Activated B cell treated with CpG ODN at 0.5 μM for 24 hours (primary cell): ENCODE data around the gene HOOK2. TPM values are rescaled to one million over a fixed set of nuclear protein-coding genes. Genes with fewer than 3 reads are reported as not detected.

Experiments
- ATAC-seq: fragments of 200-7000 bp; cut with Tn5 transposase; one replicate; pipeline ENCODE4 v1.10.0; 2021; ENCODE audit warnings: low read depth, mild to moderate bottlenecking, moderate library complexity
- CTCF ChIA-PET: fragments of 350-600 bp; sonication (Branson Sonifier 250); formaldehyde crosslinking; loops from one replicate; lab custom pipeline; 2021; ENCODE audit warnings: antibody characterized with exemption; lab: Charles Lee
- POLR2A ChIA-PET: fragments of 350-600 bp; sonication (Branson Sonifier 250); formaldehyde crosslinking; loops from one replicate; lab custom pipeline; 2021; ENCODE audit warnings: antibody characterized with exemption; lab: Charles Lee
- DNase-seq: peaks from one replicate; pipeline ENCODE4 v3.0.0; 2022
- H3K27ac Mint-ChIP-seq: one replicate; pipeline ENCODE4 v1.8.0; 2020; ENCODE audit warnings: mixed read lengths
- H3K27me3 Mint-ChIP-seq: one replicate; pipeline ENCODE4 v1.8.0; 2021; ENCODE audit warnings: mixed read lengths
- H3K36me3 Mint-ChIP-seq: one replicate; pipeline ENCODE4 v1.8.0; 2021; ENCODE audit warnings: low read depth, mixed read lengths
- H3K4me1 Mint-ChIP-seq: one replicate; pipeline ENCODE4 v1.8.0; 2021; ENCODE audit warnings: mixed read lengths
- H3K4me3 Mint-ChIP-seq: one replicate; pipeline ENCODE4 v1.8.0; 2020; ENCODE audit warnings: mild to moderate bottlenecking, mixed read lengths
- H3K9me3 Mint-ChIP-seq: one replicate; pipeline ENCODE4 v1.8.0; 2020; ENCODE audit warnings: mixed read lengths
- CTCF ChIP-seq: fragments of 200-600 bp; IDR thresholded peaks from one replicate; pipeline ENCODE4 v1.8.0; 2022; ENCODE audit warnings: antibody characterized with exemption, mild to moderate bottlenecking
- intact Hi-C: fragments of 100-400 bp; cut with micrococcal nuclease; formaldehyde crosslinking; loops from one replicate; pipeline ENCODE4 v1.15.1; 2024
- total RNA-seq: library from RNA; stranded (reverse); gene quantifications from 2 replicates; pipeline ENCODE4 v1.2.3, GENCODE V29; 2022

HOOK2 gene
- total RNA-seq, 1 donor from 2014 or later = 21.2 TPM

DNA sequence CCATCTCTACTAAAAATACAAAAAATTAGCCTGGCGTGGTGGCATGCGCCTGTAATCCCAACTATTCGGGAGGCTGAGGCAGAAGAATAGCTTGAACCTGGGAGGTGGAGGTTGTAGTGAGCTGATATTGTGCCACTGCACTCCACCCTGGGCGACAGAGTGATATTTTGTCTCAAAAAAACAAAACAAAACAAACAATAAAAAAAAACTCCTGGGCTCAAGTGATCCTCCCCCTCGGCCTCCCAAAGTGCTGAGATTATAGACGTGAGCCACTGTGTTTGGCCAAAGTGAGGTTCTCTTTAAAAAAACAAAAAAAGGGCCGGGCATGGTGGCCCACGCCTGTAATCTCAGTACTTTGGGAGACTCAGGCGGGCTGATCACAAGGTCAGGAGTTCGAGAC lies 12.1 kb upstream of the HOOK2 start:
- no peak for ATAC-seq
- DNase-seq = no peak
- Mint-ChIP-seq H3K4me1 (peaks cover 39% of the 10 kb centered on the region), H3K4me3 (no peak overlapping the region), H3K36me3 (peaks cover 12% of the 10 kb centered on the region), H3K27ac (peak overlapping the region; percentile 99), H3K27me3 (no peaks in the 10 kb centered on the region), H3K9me3 (no peaks in the 10 kb centered on the region)
- CTCF ChIA-PET = interaction anchor here (1.0 to 4.3 kb wide), 2 partner anchors 10 to 60 kb away, joined by 3 to 43 read pairs; no protein-coding TSS in a partner anchor
- POLR2A ChIA-PET = interaction anchor here (1.3 to 13.2 kb wide), 3 partner anchors 8 to 53 kb away, joined by 3 to 909 read pairs (median 8); partner anchors contain the start of genes HOOK2 and TRIR
- TF ChIP-seq CTCF = no peak
- intact Hi-C loops = no loop called here

GRCh38 chr19:12786952-12787351 lies 11.6 kb upstream of the HOOK2 start:
- intact Hi-C loops = no loop called here
- CTCF ChIA-PET = interaction anchor here (0.7 to 4.3 kb wide), 3 partner anchors 9 to 61 kb away, joined by 3 to 43 read pairs (median 3); no protein-coding TSS in a partner anchor
- peaks cover 12% of the 10 kb centered on the region for H3K36me3 Mint-ChIP-seq
- no peak overlapping the region for H3K4me3 Mint-ChIP-seq
- TF ChIP-seq CTCF = no peak
- H3K4me1 Mint-ChIP-seq = peaks cover 44% of the 10 kb centered on the region
- ATAC-seq (no peak), DNase-seq (no peak)
- H3K27ac Mint-ChIP-seq = no peak overlapping the region
- no peaks in the 10 kb centered on the region for H3K27me3 Mint-ChIP-seq
- POLR2A ChIA-PET = interaction anchor here (1.3 to 13.2 kb wide), 3 partner anchors 9 to 53 kb away, joined by 3 to 909 read pairs (median 8); partner anchors contain the start of genes HOOK2 and TRIR
- no peaks in the 10 kb centered on the region for H3K9me3 Mint-ChIP-seq

- POLR2A ChIA-PET = interaction anchor here (1.5 to 13.2 kb wide), 2 partner anchors 8 to 9 kb away, joined by 8 to 909 read pairs; partner anchors contain the start of gene HOOK2
These were observed 11.0 kb upstream of the HOOK2 start for GRCh38 chr19:12786141-12786870.

DNA sequence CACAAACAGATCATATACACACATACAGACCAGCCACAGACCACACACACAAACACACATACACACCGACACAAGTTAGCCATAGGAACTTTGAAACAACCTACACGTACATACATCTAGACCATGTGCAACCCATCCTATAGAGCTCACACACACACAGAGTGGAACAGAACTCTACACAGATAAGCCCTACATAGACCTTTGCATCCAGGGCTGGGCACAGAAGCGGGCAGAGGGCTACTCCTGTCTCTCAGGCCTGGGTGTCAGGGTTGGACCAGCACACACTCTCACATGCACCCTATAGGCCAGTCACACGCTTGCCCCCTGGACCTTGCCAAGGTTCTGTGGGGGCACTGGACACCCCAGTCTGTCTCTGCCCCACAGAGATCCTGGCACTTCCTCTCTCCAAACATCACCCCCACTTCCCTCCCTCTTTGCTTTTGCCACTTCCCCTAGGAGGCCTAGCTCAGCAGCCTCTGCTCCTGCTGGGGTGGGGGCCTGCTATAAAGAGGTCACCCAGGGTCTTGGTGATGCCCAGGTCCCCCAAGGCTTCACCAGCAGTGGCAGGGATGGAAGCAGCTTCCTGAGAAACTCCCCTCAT lies 10.2 kb upstream of the HOOK2 start:
- intact Hi-C loops = no loop called here
- ChIA-PET CTCF (interaction anchor here (4.3 kb wide), 1 partner anchor 8 kb away, joined by 43 read pairs; no protein-coding TSS in a partner anchor), POLR2A (interaction anchor here (13.2 kb wide), 1 partner anchor 7 kb away, joined by 909 read pairs; the partner anchor contains the start of gene HOOK2)
- Mint-ChIP-seq H3K27me3 (no peaks in the 10 kb centered on the region), H3K27ac (no peak overlapping the region), H3K36me3 (peaks cover 7% of the 10 kb centered on the region), H3K4me1 (peaks cover 46% of the 10 kb centered on the region), H3K9me3 (no peaks in the 10 kb centered on the region), H3K4me3 (no peak overlapping the region)
- no peak for ATAC-seq
- no peak for TF ChIP-seq CTCF
- DNase-seq = no peak

More at GRCh38 chr19:12786141-12786870, 11.0 kb upstream of the HOOK2 start:
- Mint-ChIP-seq H3K36me3 (peaks cover 9% of the 10 kb centered on the region), H3K9me3 (no peaks in the 10 kb centered on the region), H3K27ac (no peak overlapping the region), H3K27me3 (no peaks in the 10 kb centered on the region), H3K4me3 (peak overlapping the region; percentile 41), H3K4me1 (peaks cover 51% of the 10 kb centered on the region)
- ATAC-seq (no peak), DNase-seq (peak; percentile 56)
- CTCF ChIA-PET = interaction anchor here (0.7 to 4.3 kb wide), 3 partner anchors 9 to 61 kb away, joined by 3 to 43 read pairs (median 3); no protein-coding TSS in a partner anchor
- TF ChIP-seq CTCF = no peak
- intact Hi-C loops = no loop called here
